GM23338 (cell line): ENCODE results near the gene HSF4. TPM values are rescaled to one million over a fixed set of nuclear protein-coding genes. Genes with fewer than 3 reads are reported as not detected.

Source experiments
- ATAC-seq: fragments of 200-7000 bp; cut with Tn5 transposase; 3 replicates; pipeline ENCODE4 v1.9.1; 2020
- DNase-seq: peaks from one replicate; pipeline ENCODE4 v3.0.0-alpha.2; 2015; ENCODE audit warnings: low spot score
- H2AFZ ChIP-seq: fragments of 200-600 bp; sonication (generic); 2 replicates; pipeline ENCODE4 v1.8.0; 2016; ENCODE audit warnings: antibody characterized with exemption, mild to moderate bottlenecking, moderate library complexity
- H3F3A ChIP-seq: fragments of 200-600 bp; sonication (generic); replicated peaks from 2 replicates; pipeline ENCODE4 v1.8.0; 2017; ENCODE audit warnings: antibody characterized with exemption, mixed run types, low read depth
- H3K27ac ChIP-seq: fragments of 200-600 bp; sonication (generic); 2 replicates; pipeline ENCODE4 v1.6.1; 2016; ENCODE audit warnings: low read depth
- H3K27me3 ChIP-seq: fragments of 200-600 bp; sonication (generic); 2 replicates; pipeline ENCODE4 v1.8.0; 2016; ENCODE audit warnings: mild to moderate bottlenecking, mixed run types, moderate library complexity; ENCODE audit not compliant: insufficient read depth
- H3K36me3 ChIP-seq: fragments of 200-600 bp; sonication (generic); 2 replicates; pipeline ENCODE4 v1.8.0; 2016; ENCODE audit warnings: mild to moderate bottlenecking; ENCODE audit not compliant: insufficient read depth
- H3K4me1 ChIP-seq: fragments of 200-600 bp; sonication (generic); 2 replicates; pipeline ENCODE4 v1.8.0; 2016; ENCODE audit warnings: mild to moderate bottlenecking, moderate library complexity; ENCODE audit not compliant: insufficient read depth
- H3K4me2 ChIP-seq: fragments of 200-600 bp; sonication (generic); 2 replicates; pipeline ENCODE4 v1.7.1; 2017; ENCODE audit warnings: mixed run types
- H3K4me3 ChIP-seq: fragments of 200-600 bp; sonication (generic); 2 replicates; pipeline ENCODE4 v1.6.1; 2016; ENCODE audit warnings: mixed run types
- H3K79me2 ChIP-seq: fragments of 200-600 bp; sonication (generic); replicated peaks from 2 replicates; pipeline ENCODE4 v1.8.0; 2017; ENCODE audit warnings: mild to moderate bottlenecking; ENCODE audit not compliant: insufficient read depth
- H3K9me2 ChIP-seq: fragments of 200-600 bp; sonication (generic); 2 replicates; pipeline ENCODE4 v1.8.0; 2017; ENCODE audit not compliant: insufficient read depth
- H4K20me1 ChIP-seq: fragments of 200-600 bp; sonication (generic); replicated peaks from 2 replicates; pipeline ENCODE4 v1.8.0; 2017; ENCODE audit warnings: mild to moderate bottlenecking; ENCODE audit not compliant: insufficient read depth
- H3K27ac Mint-ChIP-seq: 2 replicates; pipeline ENCODE4 v1.8.0; 2020; ENCODE audit warnings: inconsistent platforms, mild to moderate bottlenecking, moderate library complexity, mixed read lengths
- H3K27me3 Mint-ChIP-seq: 3 replicates; pipeline ENCODE4 v1.8.0; 2022; ENCODE audit warnings: low read depth, mild to moderate bottlenecking, moderate library complexity, mixed read lengths, inconsistent platforms; ENCODE audit not compliant: insufficient read depth, poor library complexity
- H3K36me3 Mint-ChIP-seq: 3 replicates; pipeline ENCODE4 v1.8.0; 2021; ENCODE audit warnings: low read depth, mild to moderate bottlenecking, inconsistent platforms, moderate library complexity, mixed read lengths
- H3K4me1 Mint-ChIP-seq: 3 replicates; pipeline ENCODE4 v1.8.0; 2020; ENCODE audit warnings: mild to moderate bottlenecking, inconsistent platforms, mixed read lengths
- H3K4me3 Mint-ChIP-seq: 3 replicates; pipeline ENCODE4 v1.8.0; 2021; ENCODE audit warnings: moderate library complexity, mild to moderate bottlenecking, inconsistent platforms, mixed read lengths
- H3K9me3 Mint-ChIP-seq: 3 replicates; pipeline ENCODE4 v1.8.0; 2020; ENCODE audit warnings: moderate library complexity, mild to moderate bottlenecking, inconsistent platforms, mixed read lengths
- ETS1 ChIP-seq: IDR thresholded peaks from 2 replicates; pipeline ENCODE4 v1.6.1; 2016; ENCODE audit warnings: antibody characterized with exemption
- EZH2 ChIP-seq: fragments of 200-600 bp; sonication (generic); IDR thresholded peaks from one replicate; pipeline ENCODE4 v1.8.0; 2017; ENCODE audit warnings: antibody characterized with exemption, mild to moderate bottlenecking, low read depth; ENCODE audit not compliant: unreplicated experiment
- NANOG ChIP-seq: IDR thresholded peaks from 2 replicates; pipeline ENCODE4 v1.6.1; 2016; ENCODE audit warnings: antibody characterized with exemption, borderline replicate concordance
- STAT1 ChIP-seq: IDR thresholded peaks from one replicate; pipeline ENCODE4 v1.6.1; 2016; ENCODE audit warnings: antibody characterized with exemption; ENCODE audit not compliant: unreplicated experiment
- ZNF114 ChIP-seq: fragments of 250-450 bp; sonication (Bioruptor Pico); IDR thresholded peaks from 2 replicates; pipeline ENCODE4 v1.5.0; 2020; ENCODE audit warnings: mild to moderate bottlenecking, moderate library complexity
- ZNF462 ChIP-seq: fragments of 250-450 bp; sonication (Bioruptor Pico); IDR thresholded peaks from 2 replicates; pipeline ENCODE4 v1.5.0; 2020; ENCODE audit warnings: mild to moderate bottlenecking, moderate library complexity
- polyA plus RNA-seq: library from polyadenylated mRNA; unstranded; fragments of >200 nt; fragmentation: Nextera tagmentation; extraction: Ambion mirVana; gene quantifications from 2 replicates; pipeline ENCODE4 v1.2.1, GENCODE V29; 2016
- total RNA-seq: library from RNA; depleted of rRNA; stranded (reverse); fragments of >200 nt; shearing (Covaris generic); gene quantifications from 2 replicates; pipeline ENCODE4 v1.2.3, GENCODE V29; 2014

Gene HSF4
- total and polyA plus RNA-seq, 2 experiments from 2014 or later = 0.19 to 1.3 TPM

- TF ChIP-seq ZNF462 (CRISPR knock-in tag) (no peak), ZNF114 (CRISPR knock-in tag) (no peak), ETS1 (no peak), STAT1 (no peak), EZH2 (no peak), NANOG (no peak)
Measured at GRCh38 chr16:67206838-67207248, 42.3 kb downstream of the HSF4 start (continued).

- no peaks in the 10 kb centered on the region for H3K79me2 ChIP-seq
- Mint-ChIP-seq H3K9me3 (no peaks in the 10 kb centered on the region), H3K36me3 (no peaks in the 10 kb centered on the region), H3K27me3 (peaks cover 10% of the 10 kb centered on the region), H3K4me1 (peaks cover 5% of the 10 kb centered on the region; the same call in 2 of the 3 replicates), H3K4me3 (no peak overlapping the region), H3K27ac (no peak overlapping the region)
- H3F3A ChIP-seq = no peaks in the 10 kb centered on the region
- ATAC-seq = peak; percentile 29
- no peak overlapping the region for H3K4me2 ChIP-seq
- no peaks in the 10 kb centered on the region; the same call in 1 of the 2 replicates for H4K20me1 ChIP-seq
- H3K4me1 ChIP-seq = no peaks in the 10 kb centered on the region
- no peak overlapping the region for H3K27ac ChIP-seq
- no peak overlapping the region for H2AFZ ChIP-seq
- no peak for DNase-seq
- TF ChIP-seq ETS1 (no peak), NANOG (no peak)
- no peaks in the 10 kb centered on the region for H3K9me2 ChIP-seq
- H3K4me3 ChIP-seq = no peak overlapping the region
- no peaks in the 10 kb centered on the region for H3K36me3 ChIP-seq
- H3K27me3 ChIP-seq = no peaks in the 10 kb centered on the region
Measured at GRCh38 chr16:67207249-67208091, 42.9 kb downstream of the HSF4 start.
